ENCODE measurements around the gene CDH7. TPM values are rescaled to one million over a fixed set of nuclear protein-coding genes. Genes with fewer than 3 reads are reported as not detected.
A peak's percentile ranks its signal among the peaks of the same experiment; 100 is the strongest.

CDH7 gene
- total RNA-seq, 1 donor from 2014 or later = not detected

DNA sequence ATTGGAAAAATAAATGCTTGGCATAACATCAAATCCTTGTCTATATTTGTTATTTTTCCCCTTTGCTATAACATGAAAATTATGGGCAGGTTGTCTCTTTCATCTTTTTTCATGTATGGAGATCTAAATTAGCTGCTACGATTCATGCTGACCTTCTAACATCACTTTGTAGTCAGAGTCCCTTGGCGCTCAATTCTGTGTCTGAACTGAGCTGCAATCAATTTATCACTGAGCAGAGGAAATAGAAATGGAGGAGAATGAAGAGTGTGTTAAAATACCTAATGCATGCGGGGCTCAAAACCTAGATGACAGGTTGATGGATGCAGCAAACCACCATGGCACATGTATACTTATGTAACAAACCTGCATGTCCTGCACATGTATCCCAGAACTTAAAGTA, 168.9 kb downstream of the CDH7 start:
- Histone ChIP-seq H3K36me3 (ENCODE audit: control insufficient read depth, insufficient read depth, low read length) (no peaks in the 10 kb centered on the region), H3K4me3 (ENCODE audit: low read depth, low read length) (no peak overlapping the region), H3K27me3 (ENCODE audit: control insufficient read depth, insufficient read depth, low read length) (no peaks in the 10 kb centered on the region)
- DNase-seq (ENCODE audit: low read depth) = no peak
- TF ChIP-seq, protein P1, sequence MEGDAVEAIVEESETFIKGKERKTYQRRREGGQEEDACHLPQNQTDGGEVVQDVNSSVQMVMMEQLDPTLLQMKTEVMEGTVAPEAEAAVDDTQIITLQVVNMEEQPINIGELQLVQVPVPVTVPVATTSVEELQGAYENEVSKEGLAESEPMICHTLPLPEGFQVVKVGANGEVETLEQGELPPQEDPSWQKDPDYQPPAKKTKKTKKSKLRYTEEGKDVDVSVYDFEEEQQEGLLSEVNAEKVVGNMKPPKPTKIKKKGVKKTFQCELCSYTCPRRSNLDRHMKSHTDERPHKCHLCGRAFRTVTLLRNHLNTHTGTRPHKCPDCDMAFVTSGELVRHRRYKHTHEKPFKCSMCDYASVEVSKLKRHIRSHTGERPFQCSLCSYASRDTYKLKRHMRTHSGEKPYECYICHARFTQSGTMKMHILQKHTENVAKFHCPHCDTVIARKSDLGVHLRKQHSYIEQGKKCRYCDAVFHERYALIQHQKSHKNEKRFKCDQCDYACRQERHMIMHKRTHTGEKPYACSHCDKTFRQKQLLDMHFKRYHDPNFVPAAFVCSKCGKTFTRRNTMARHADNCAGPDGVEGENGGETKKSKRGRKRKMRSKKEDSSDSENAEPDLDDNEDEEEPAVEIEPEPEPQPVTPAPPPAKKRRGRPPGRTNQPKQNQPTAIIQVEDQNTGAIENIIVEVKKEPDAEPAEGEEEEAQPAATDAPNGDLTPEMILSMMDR (IDR thresholded peaks at IDR 0.05; ENCODE audit: insufficient read depth, low read length, poor library complexity, severe bottlenecking) = no peak

DNA sequence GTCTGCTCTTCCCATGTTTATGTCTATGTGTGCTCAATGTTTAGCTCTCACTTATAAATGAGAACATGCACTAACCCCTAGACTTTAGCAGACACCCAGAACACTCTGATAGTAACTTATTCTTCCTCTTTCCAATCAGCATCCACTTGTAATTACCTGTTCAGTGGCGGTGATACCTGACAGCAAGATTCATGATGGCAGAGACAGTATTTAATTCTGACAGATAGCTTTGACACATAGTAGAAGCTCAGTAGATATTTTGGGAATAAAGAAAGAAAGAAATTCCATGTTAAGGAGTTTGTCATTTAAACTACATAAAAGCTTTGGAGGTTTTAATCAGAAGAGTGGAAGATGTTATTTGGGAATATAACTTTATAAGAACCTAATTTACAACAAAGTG, 171.3 kb downstream of the CDH7 start:
- Histone ChIP-seq H3K4me3 (ENCODE audit: low read depth, low read length) (no peak overlapping the region), H3K36me3 (ENCODE audit: control insufficient read depth, insufficient read depth, low read length) (no peaks in the 10 kb centered on the region), H3K27me3 (ENCODE audit: control insufficient read depth, insufficient read depth, low read length) (no peaks in the 10 kb centered on the region)
- TF ChIP-seq, protein P1 (IDR thresholded peaks at IDR 0.05; ENCODE audit: insufficient read depth, low read length, poor library complexity, severe bottlenecking) = no peak
- no peak for DNase-seq (ENCODE audit: low read depth)

DNA sequence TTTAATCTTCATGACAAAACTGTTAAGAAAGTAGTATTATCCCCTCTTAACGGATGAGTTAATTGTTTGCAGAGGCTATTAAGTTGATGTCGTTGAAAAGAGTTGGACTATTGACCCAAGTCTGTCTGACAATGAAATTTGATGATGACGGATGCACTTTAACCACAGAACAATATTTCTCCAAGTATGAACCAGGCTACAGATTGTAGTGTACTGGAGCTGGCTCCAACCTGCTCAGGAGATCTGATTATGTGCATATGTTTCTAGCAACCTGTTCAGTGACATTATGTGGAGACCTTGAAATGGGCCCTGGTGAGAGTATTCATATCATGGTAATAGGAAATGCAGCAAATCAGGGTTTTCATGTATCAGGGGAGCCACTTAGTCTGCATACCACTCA, 174.1 kb downstream of the CDH7 start:
- TF ChIP-seq, protein P1 (IDR thresholded peaks at IDR 0.05; ENCODE audit: insufficient read depth, low read length, poor library complexity, severe bottlenecking) = no peak
- no peak for DNase-seq (ENCODE audit: low read depth)
- H3K27me3 ChIP-seq (ENCODE audit: control insufficient read depth, insufficient read depth, low read length) = no peaks in the 10 kb centered on the region
- no peak overlapping the region for H3K4me3 ChIP-seq (ENCODE audit: low read depth, low read length)
- H3K36me3 ChIP-seq (ENCODE audit: control insufficient read depth, insufficient read depth, low read length) = no peaks in the 10 kb centered on the region

DNA sequence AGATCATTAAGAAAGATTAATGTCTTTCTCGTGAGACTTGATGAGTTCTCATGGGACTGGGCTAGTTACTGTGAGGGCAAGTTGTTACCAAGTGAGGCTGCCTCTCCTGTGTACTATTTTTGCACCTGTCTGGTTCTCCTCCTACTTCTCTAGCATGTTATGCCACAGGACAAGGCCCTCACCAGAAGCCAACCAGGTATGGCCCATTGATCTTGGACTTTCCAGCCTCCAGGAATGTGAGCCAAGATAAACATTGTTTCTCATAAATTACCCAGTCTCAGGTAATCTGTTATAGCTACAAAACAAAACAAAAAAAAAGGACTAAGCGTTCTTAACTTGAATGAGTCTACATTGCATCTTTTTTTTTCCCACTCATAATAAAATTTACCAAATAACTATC, 184.1 kb downstream of the CDH7 start:
- Histone ChIP-seq H3K36me3 (ENCODE audit: control insufficient read depth, insufficient read depth, low read length) (no peaks in the 10 kb centered on the region), H3K4me3 (ENCODE audit: low read depth, low read length) (no peak overlapping the region), H3K27me3 (ENCODE audit: control insufficient read depth, insufficient read depth, low read length) (no peaks in the 10 kb centered on the region)
- peak; percentile 19 for DNase-seq (ENCODE audit: low read depth)
- TF ChIP-seq, protein P1 (IDR thresholded peaks at IDR 0.05; ENCODE audit: insufficient read depth, low read length, poor library complexity, severe bottlenecking) = no peak

DNA sequence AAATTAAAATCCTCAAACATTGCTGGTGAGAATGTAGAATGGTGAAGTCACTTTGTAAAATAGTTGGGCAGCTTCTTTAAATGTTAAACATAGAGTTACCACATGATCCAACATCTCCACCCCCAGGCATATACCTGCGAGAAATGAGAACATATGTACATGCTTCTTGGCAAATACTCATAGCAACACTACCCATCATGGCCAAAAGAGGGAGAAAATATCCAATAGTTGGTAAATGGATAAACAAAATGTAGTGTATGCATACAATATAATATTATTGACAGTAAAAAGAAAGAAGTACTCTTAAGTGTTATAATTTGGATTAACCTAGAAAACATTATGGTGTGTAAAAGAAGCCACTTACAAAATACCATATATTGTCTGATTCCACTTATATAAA, 185.9 kb downstream of the CDH7 start:
- DNase-seq (ENCODE audit: low read depth) = no peak
- TF ChIP-seq, protein P1 (IDR thresholded peaks at IDR 0.05; ENCODE audit: insufficient read depth, low read length, poor library complexity, severe bottlenecking) = peak; percentile 10
- no peaks in the 10 kb centered on the region for H3K27me3 ChIP-seq (ENCODE audit: control insufficient read depth, insufficient read depth, low read length)
- H3K4me3 ChIP-seq (ENCODE audit: low read depth, low read length) = no peak overlapping the region
- no peaks in the 10 kb centered on the region for H3K36me3 ChIP-seq (ENCODE audit: control insufficient read depth, insufficient read depth, low read length)

DNA sequence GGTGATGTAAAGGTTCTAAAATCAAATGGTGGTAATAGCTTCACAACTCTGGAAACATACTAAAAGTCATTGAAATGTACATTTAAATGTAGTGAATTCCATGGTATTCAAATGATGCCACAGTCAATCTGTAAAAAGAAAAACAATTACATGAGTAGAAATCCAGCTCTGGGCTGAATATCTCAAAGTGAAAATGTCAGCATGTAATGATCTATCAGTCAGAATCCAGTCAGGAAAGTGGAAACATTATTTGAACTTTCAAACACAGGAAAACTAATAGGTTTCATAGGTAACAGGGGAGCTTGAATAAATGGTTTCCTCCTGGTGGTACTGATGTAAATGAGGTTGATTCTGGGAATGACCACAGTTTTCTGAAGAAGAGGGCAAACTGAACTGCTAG, 186.4 kb downstream of the CDH7 start:
- TF ChIP-seq, protein P1 (IDR thresholded peaks at IDR 0.05; ENCODE audit: insufficient read depth, low read length, poor library complexity, severe bottlenecking) = no peak
- H3K4me3 ChIP-seq (ENCODE audit: low read depth, low read length) = no peak overlapping the region
- H3K27me3 ChIP-seq (ENCODE audit: control insufficient read depth, insufficient read depth, low read length) = no peaks in the 10 kb centered on the region
- H3K36me3 ChIP-seq (ENCODE audit: control insufficient read depth, insufficient read depth, low read length) = no peaks in the 10 kb centered on the region
- DNase-seq (ENCODE audit: low read depth) = no peak
